Stimulated activated CD8-positive, alpha-beta memory T cell treated with anti-CD3 and anti-CD28 coated beads, Interleukin-15, amount 100 ng/mL, for 4 hours (primary cell): ENCODE results near the gene ARID1B.

Source experiments
- DNase-seq, 2 donors: peaks; one replicate each; pipeline ENCODE4 v3.0.0-alpha.2; 2020; ENCODE audit warnings: low read depth in 2 of 2

Gene ARID1B

GRCh38 chr6:157096105-157096504, 318.9 kb downstream of the ARID1B start:
- DNase-seq = no peak

- DNase-seq = no peak
Observed at GRCh38 chr6:157096522-157096921, 319.3 kb downstream of the ARID1B start.

GRCh38 chr6:157097255-157097955, 320.2 kb downstream of the ARID1B start:
- no peak for DNase-seq

DNA sequence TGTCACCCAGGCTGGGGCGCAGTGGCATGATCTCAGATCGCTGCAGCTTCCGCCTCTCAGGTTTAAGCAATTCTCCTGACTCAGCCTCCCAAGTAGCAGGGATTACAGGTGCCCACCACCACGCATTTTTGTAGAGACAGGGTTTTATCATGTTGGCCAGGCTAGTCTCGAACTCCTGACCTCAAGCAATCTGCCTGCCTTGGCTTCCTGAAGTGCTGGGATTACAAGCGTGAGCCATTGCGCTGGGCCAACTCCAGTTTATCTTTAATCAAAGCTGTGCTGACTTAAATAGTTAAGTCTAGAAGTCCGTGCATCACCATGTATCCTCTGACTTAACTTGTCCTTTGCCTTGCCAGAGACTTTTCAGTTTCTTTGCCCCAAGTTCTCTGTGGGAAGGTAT, 321.8 kb downstream of the ARID1B start:
- DNase-seq = no peak

DNA sequence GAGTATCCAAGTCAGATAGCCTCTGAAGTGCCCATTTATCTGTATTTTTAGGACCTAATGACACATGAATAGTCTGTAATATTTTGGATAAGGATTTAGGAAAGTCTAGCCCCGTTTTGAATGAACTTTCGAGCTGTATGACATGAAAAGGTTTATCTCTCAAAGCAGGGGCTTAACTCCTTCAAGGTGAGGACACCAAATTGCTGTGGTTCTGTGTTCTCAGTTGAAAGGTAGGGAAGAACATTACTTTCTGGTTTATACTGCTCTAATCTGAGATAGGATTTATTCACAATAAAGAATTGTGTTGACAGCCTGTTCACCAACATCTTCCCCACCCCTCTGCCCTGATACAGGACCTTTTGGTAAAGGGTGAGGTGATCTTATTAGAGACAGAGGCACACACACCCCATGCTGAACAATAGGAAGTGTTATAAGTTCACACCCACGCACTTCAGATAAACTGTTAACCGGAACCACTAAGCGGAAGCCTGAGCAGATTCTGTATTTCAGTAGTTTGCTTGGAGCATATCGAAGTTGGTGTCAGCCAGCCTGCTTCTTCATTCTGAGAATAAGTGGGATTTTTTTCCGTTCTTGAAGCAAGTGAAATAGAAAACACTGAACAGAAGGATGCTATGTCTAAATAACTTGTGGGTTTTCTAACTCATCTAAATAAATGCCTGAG, 322.9 kb downstream of the ARID1B start:
- DNase-seq = peak; percentile 6 to 41

DNA sequence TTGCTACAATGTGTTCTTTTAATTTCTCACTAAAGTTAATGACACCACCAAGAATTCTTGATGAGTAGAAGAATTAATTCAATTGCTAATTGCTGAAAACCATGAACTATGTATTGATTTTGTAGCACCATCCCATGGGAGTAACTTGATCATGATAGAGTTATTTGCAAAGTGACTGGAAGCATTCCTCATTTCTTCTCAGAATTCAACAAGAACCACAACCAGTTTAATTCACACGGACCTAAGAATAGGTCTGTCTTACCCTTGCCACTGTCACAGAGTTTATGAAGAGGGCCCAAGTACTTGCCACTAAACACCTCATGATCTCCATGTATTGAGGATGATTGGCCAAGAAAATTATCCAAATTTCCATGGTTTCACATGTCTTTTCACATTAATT, 324.0 kb downstream of the ARID1B start:
- no peak for DNase-seq

DNA sequence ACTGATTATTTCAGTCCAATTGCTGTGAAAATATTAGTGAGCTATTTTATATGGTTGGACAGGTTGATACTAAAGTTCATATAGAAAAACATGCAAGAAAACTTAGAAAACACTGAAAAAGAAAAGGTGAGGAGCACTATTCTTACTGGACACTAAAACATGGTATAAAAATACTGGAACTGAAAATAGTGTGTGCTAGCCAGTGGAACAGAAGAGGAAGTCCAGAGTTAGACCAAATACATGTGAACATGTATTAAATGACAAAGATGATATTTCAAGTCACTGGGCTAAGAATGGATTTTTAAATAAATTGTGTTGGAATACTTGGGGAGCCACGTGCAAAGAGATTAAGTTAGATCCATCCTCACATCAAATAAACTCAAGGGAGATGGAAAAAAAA, 327.6 kb downstream of the ARID1B start:
- DNase-seq = no peak

DNA sequence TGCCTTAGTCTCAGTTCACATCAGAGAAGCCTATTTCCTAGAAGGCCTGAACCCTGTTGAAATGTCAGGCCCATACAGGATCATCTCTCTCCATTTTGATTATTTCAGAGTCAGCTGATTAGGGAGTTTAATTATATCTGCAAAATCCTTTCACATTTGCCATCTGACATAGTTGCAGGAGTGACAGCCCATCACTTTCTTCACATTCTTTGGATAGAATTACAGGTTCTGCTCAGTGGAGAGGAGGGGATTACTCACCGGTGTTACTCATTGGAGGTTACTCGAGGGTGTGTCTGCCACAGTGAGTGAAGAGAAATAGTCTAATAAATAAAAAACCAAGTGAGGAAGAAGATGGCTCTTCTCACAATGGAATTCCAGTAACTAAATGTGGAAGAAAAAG, 329.3 kb downstream of the ARID1B start:
- no peak for DNase-seq

DNA sequence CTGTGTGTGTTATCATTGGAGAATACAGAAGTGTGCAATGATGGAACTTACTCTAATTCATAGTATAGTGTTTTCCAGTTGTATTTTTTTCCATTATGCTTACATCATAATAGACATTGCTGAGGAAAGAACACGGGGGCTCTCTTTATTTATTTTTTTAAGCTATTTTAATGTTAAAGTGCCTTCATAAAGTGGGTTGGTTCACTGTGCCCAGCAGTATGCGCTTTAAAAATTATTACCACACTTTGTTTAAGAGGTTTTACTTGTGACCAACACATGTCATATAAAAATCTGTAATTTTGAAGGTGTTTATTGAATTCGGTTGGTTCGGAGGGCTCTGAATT, 330.4 kb downstream of the ARID1B start:
- no peak for DNase-seq

- no peak for DNase-seq
Observed at GRCh38 chr6:157107915-157108651, 330.9 kb downstream of the ARID1B start.

- DNase-seq = no peak
Observed at GRCh38 chr6:157108923-157109322, 331.7 kb downstream of the ARID1B start.

GRCh38 chr6:157110607-157111006, 333.4 kb downstream of the ARID1B start:
- no peak for DNase-seq

- no peak for DNase-seq
Observed at GRCh38 chr6:157113389-157113788, 336.2 kb downstream of the ARID1B start.

DNA sequence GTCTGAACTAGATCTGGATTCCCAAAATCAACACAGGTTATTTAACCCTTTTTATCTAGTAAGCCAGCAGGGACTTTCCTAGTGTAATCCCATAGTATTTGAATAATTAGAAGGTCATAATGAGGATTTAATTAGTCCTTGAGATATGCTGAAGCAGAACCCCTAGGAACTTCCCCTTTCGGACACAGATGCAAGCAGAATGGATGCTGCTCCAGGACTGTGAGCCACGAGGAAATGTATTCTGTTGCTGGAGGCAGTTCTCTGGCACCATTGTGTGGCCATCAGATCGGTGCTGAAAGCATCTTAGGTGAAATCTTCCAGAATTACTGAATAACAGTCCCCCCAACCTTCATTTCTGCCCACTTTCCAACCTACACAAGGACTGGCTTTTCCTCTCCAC, 339.2 kb downstream of the ARID1B start:
- DNase-seq = no peak

DNA sequence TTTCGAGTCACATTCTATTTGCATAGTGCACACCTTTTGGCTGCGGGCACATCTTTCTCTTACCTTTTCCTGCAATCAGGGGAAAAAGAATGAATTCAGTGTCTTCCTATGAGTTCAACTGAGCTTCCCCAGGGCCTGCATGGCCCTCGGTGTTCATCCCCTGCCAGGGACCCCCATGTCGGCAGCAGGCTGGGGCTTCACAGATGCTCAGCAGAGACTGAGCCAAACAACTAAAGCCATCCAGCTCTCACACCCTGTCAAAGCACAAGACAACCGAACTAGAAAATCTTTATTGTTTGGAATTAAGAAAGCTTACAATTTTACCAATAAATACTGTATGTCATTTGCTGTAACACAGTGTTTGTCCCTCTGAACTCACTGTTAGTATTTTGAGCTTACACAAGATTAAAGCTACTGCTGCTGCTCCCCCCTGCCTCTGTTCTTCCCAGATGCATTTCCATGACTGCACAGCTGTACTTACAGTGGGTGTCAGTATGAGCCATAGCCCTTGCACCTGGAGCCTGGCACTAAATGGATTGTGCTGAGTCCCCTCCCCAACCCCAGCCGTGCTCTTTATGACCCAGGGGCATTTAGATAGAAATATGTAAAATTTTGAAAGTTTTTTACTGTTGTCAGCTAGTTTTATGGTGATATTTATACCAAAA, 340.4 kb downstream of the ARID1B start:
- DNase-seq = no peak

DNA sequence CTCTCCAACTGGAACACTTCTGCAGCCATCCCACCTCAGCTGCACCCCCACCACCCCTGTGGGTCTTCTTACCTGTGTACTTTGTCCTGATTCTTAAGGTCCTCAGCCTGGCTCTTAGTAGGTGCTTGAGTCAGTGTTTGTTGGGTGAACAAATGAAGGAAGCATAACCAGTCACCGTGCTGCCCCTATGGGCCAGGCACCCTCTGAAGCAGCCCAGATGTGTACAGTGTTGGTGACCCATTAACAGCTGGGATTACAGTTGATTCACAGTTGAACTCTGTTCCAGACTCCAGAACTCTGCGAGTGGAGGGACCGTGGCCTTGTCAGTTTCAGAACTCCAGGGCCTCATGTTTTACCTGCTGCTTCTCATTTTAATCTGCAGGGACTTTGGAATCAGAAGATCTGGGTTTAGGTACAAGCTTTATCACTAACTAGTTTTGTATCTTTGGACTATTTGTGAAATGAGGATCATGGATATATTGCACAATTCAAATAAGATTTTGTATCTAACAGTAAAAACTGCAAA, 342.4 kb downstream of the ARID1B start:
- DNase-seq = no peak

GRCh38 chr6:157120534-157121232, 343.5 kb downstream of the ARID1B start:
- DNase-seq = no peak

DNA sequence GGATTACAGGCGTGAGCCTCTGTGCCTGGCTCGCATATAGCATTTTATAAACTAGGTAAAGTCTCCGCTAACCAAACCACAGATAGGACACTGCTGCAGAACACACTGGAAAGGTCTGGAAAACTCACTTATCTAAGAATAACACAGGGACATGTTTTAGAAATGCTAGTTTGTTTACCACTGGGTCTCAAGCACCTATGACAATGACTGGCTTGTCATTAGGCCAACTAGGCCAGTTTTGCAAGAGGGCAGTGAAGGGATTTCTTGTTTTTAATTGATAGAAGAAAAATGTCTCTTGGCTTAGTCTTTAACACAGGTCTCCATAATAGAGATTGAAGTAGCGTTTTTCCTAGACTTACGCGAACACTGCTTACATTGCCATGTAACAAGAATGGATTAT, 344.7 kb downstream of the ARID1B start:
- DNase-seq = no peak

GRCh38 chr6:157123234-157123633, 346.1 kb downstream of the ARID1B start:
- no peak for DNase-seq

DNA sequence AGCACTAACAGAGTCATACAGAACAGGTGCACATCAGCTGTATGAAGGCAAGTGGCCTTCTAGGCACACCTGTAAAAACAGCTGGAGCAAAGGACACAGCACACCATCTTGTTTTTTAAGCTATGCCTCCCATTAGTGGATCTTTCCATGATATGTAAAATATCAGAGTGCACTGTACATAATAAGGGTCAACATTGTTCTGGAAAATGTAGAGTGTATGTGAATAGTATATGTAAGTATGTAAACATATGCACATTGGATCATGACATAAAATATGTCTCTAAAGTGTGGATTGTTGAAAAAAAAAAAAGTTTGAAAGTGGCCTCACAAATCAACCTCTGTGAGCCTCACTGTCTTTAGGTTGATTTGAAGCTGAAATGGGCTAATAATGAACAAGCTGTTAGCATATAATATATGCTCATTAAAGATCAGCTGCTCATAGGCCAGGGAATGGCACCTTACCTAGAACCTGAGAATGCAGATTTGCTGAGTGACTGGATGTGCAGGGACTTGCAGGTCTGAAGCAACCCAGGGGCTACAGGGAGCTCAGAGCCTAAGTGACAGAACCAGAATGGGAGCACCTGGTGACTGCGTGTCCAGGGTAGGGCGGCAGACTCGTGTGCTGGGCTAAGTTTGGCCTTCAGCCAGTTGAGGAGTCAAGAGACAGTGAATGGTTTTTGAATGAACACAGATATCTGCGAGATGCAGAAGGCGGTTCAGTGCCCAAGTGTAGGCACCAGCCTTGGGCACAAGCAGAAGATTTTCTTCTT, 347.5 kb downstream of the ARID1B start:
- no peak for DNase-seq

GRCh38 chr6:157125531-157125930, 348.4 kb downstream of the ARID1B start:
- DNase-seq = no peak
